GM23248 (cell line): Measurements from ENCODE around the gene DEPP1. TPM values are rescaled to one million over a fixed set of nuclear protein-coding genes. Genes with fewer than 3 reads are reported as not detected.

ENCODE experiments used
- DNase-seq: peaks from one replicate; pipeline ENCODE4 v3.0.0-alpha.2; 2015
- H2AFZ ChIP-seq: fragments of 200-600 bp; sonication (generic); 2 replicates; pipeline ENCODE4 v1.6.1; 2016; ENCODE audit warnings: antibody characterized with exemption
- H3F3A ChIP-seq: fragments of 200-600 bp; sonication (generic); 2 replicates; pipeline ENCODE4 v1.6.1; 2016; ENCODE audit warnings: mild to moderate bottlenecking, antibody characterized with exemption, mixed run types; ENCODE audit not compliant: insufficient read depth
- H3K27ac ChIP-seq: fragments of 200-600 bp; sonication (generic); 2 replicates; pipeline ENCODE4 v1.5.1; 2016; ENCODE audit warnings: mild to moderate bottlenecking
- H3K27me3 ChIP-seq: fragments of 200-600 bp; sonication (generic); replicated peaks from 2 replicates; pipeline ENCODE4 v1.6.1; 2016; ENCODE audit warnings: mild to moderate bottlenecking; ENCODE audit not compliant: insufficient read depth
- H3K36me3 ChIP-seq: fragments of 200-600 bp; sonication (generic); 2 replicates; pipeline ENCODE4 v1.6.1; 2016; ENCODE audit warnings: low read depth, mild to moderate bottlenecking
- H3K4me1 ChIP-seq: fragments of 200-600 bp; sonication (generic); 2 replicates; pipeline ENCODE4 v1.6.1; 2016; ENCODE audit warnings: mild to moderate bottlenecking; ENCODE audit not compliant: insufficient read depth
- H3K4me2 ChIP-seq: fragments of 200-600 bp; sonication (generic); one replicate; pipeline ENCODE4 v1.6.1; 2016; ENCODE audit warnings: mild to moderate bottlenecking; ENCODE audit not compliant: unreplicated experiment
- H3K4me3 ChIP-seq: fragments of 200-600 bp; sonication (generic); 2 replicates; pipeline ENCODE4 v1.5.1; 2016; ENCODE audit warnings: mild to moderate bottlenecking
- H3K79me2 ChIP-seq: fragments of 200-600 bp; sonication (generic); 2 replicates; pipeline ENCODE4 v1.6.1; 2016; ENCODE audit warnings: mild to moderate bottlenecking; ENCODE audit not compliant: insufficient read depth
- H3K9ac ChIP-seq: fragments of 200-600 bp; sonication (generic); 2 replicates; pipeline ENCODE4 v1.6.1; 2016; ENCODE audit warnings: mild to moderate bottlenecking
- H3K9me2 ChIP-seq: fragments of 200-600 bp; sonication (generic); 2 replicates; pipeline ENCODE4 v1.6.1; 2016; ENCODE audit warnings: mixed run types, mild to moderate bottlenecking, moderate library complexity; ENCODE audit not compliant: insufficient read depth
- H3K9me3 ChIP-seq: fragments of 200-600 bp; sonication (generic); one replicate; pipeline ENCODE4 v1.6.1; 2017; ENCODE audit warnings: low read depth
- H4K20me1 ChIP-seq: fragments of 200-600 bp; sonication (generic); 2 replicates; pipeline ENCODE4 v1.6.0; 2016; ENCODE audit not compliant: insufficient read depth
- EZH2 ChIP-seq: fragments of 200-600 bp; sonication (generic); IDR thresholded peaks from 2 replicates; pipeline ENCODE4 v1.6.1; 2018; ENCODE audit warnings: antibody characterized with exemption, mild to moderate bottlenecking; ENCODE audit not compliant: insufficient read depth, poor library complexity, severe bottlenecking
- EZH2phosphoT487 ChIP-seq: fragments of 200-600 bp; sonication (generic); IDR thresholded peaks from 2 replicates; pipeline ENCODE4 v1.6.1; 2018; ENCODE audit warnings: antibody characterized with exemption, moderate library complexity, mild to moderate bottlenecking, low read depth; ENCODE audit not compliant: insufficient read depth
- WGBS, 2 experiments: methylation state at CpG; one replicate each; pipeline ENCODE4 v1.1.6; 2015 to 2017; ENCODE audit warnings: low lambda C conversion rate in 2 of 2, low coverage in 1 of 2; ENCODE audit errors: missing lambda C conversion rate in 2 of 2; 5-methylcytosine and 5-hydroxymethylcytosine counted together
- in situ Hi-C: fragments of 300-500 bp; cut with MboI; formaldehyde crosslinking; loops from 2 replicates; pipeline ENCODE4 v1.15.0; 2020
- polyA plus RNA-seq: library from polyadenylated mRNA; unstranded; fragments of >200 nt; fragmentation: Nextera tagmentation; extraction: Ambion mirVana; gene quantifications from 2 replicates; pipeline ENCODE4 v1.2.1, GENCODE V29; 2016
- total RNA-seq: library from RNA; depleted of rRNA; stranded (reverse); fragments of >200 nt; shearing (Covaris generic); gene quantifications from 2 replicates; pipeline ENCODE4 v1.2.3, GENCODE V29; 2014

Gene DEPP1
- total and polyA plus RNA-seq, 2 experiments from 2014 or later = 10.1 to 10.2 TPM

- Histone ChIP-seq H3K27ac (no peak overlapping the region), H3K36me3 (no peaks in the 10 kb centered on the region), H3K79me2 (no peaks in the 10 kb centered on the region), H4K20me1 (no peaks in the 10 kb centered on the region), H3K27me3 (no peaks in the 10 kb centered on the region), H3K4me2 (no peak overlapping the region), H3K4me1 (peaks cover 25% of the 10 kb centered on the region), H3K9me3 (no peaks in the 10 kb centered on the region), H3K9me2 (no peaks in the 10 kb centered on the region), H3K9ac (no peak overlapping the region), H3F3A (peaks cover 10% of the 10 kb centered on the region), H3K4me3 (no peak overlapping the region), H2AFZ (no peak overlapping the region)
- 82 to 83% methylated on average over 11 of the region's 11 CpGs for WGBS, 2 experiments
- in situ Hi-C loops = loop anchor here (25.0 kb wide), 1 partner anchor 1330 kb away; no protein-coding TSS in a partner anchor
- TF ChIP-seq EZH2phosphoT487 (no peak), EZH2 (no peak)
- DNase-seq = no peak
Observed at GRCh38 chr10:44992070-44992731, 13.6 kb upstream of the DEPP1 start.

GRCh38 chr10:44991571-44991970, 13.0 kb upstream of the DEPP1 start:
- Histone ChIP-seq H3K9me3 (no peaks in the 10 kb centered on the region), H3K4me1 (peaks cover 25% of the 10 kb centered on the region), H3K27me3 (no peaks in the 10 kb centered on the region), H3K9me2 (no peaks in the 10 kb centered on the region), H3K4me2 (no peak overlapping the region), H2AFZ (no peak overlapping the region), H3K9ac (no peak overlapping the region), H3F3A (peaks cover 10% of the 10 kb centered on the region), H3K27ac (no peak overlapping the region), H3K4me3 (no peak overlapping the region), H3K79me2 (no peaks in the 10 kb centered on the region), H3K36me3 (no peaks in the 10 kb centered on the region), H4K20me1 (no peaks in the 10 kb centered on the region)
- no peak for DNase-seq
- in situ Hi-C loops = loop anchor here (25.0 kb wide), 1 partner anchor 1329 kb away; no protein-coding TSS in a partner anchor
- no peak for TF ChIP-seq EZH2phosphoT487
- TF ChIP-seq EZH2 = no peak
- WGBS, 2 experiments = 68% methylated on average over 5 of the region's 5 CpGs

- Histone ChIP-seq H4K20me1 (no peaks in the 10 kb centered on the region), H3K4me2 (no peak overlapping the region), H3K79me2 (no peaks in the 10 kb centered on the region), H3K36me3 (no peaks in the 10 kb centered on the region), H2AFZ (no peak overlapping the region), H3K9me3 (no peaks in the 10 kb centered on the region), H3K4me1 (peaks cover 19% of the 10 kb centered on the region), H3K9me2 (no peaks in the 10 kb centered on the region), H3F3A (peaks cover 7% of the 10 kb centered on the region), H3K27ac (no peak overlapping the region), H3K4me3 (no peak overlapping the region), H3K9ac (no peak overlapping the region), H3K27me3 (no peaks in the 10 kb centered on the region)
- in situ Hi-C loops = loop anchor here (25.0 kb wide), 1 partner anchor 1329 kb away; no protein-coding TSS in a partner anchor
- TF ChIP-seq EZH2phosphoT487 (no peak), EZH2 (no peak)
- WGBS, 2 experiments = 92 to 93% methylated on average over 7 of the region's 7 CpGs
- DNase-seq = no peak
Observed at GRCh38 chr10:44990965-44991364, 12.4 kb upstream of the DEPP1 start.

- Histone ChIP-seq H2AFZ (no peak overlapping the region), H3K4me2 (no peak overlapping the region), H3K36me3 (no peaks in the 10 kb centered on the region), H3K9me3 (no peaks in the 10 kb centered on the region), H3K9ac (no peak overlapping the region), H3F3A (peaks cover under 1% of the 10 kb centered on the region; the same call in 1 of the 2 replicates), H3K4me3 (no peak overlapping the region), H3K4me1 (peaks cover 12% of the 10 kb centered on the region), H4K20me1 (no peaks in the 10 kb centered on the region), H3K27ac (no peak overlapping the region), H3K9me2 (no peaks in the 10 kb centered on the region), H3K27me3 (no peaks in the 10 kb centered on the region), H3K79me2 (no peaks in the 10 kb centered on the region)
- no peak for TF ChIP-seq EZH2phosphoT487
- no peak for TF ChIP-seq EZH2
- DNase-seq = no peak
- in situ Hi-C loops = loop anchor here (25.0 kb wide), 1 partner anchor 1328 kb away; no protein-coding TSS in a partner anchor
- WGBS, 2 experiments = 95 to 96% methylated on average over 8 of the region's 8 CpGs
Observed at GRCh38 chr10:44990302-44990655, 11.7 kb upstream of the DEPP1 start.
